Measurements from ENCODE around the gene SH3BGR.

Gene SH3BGR

GRCh38 chr21:39510240-39510639 lies 58.5 kb downstream of the SH3BGR start:
- in situ Hi-C loops (cut with MboI; ENCODE audit: low sequenced_read_pairs), result loop anchor here (25.0 kb wide), 1 partner anchor 202 kb away; no protein-coding TSS in a partner anchor

GRCh38 chr21:39511102-39511501 lies 59.3 kb downstream of the SH3BGR start:
- in situ Hi-C loops (cut with MboI; ENCODE audit: low sequenced_read_pairs), result loop anchor here (25.0 kb wide), 1 partner anchor 201 kb away; no protein-coding TSS in a partner anchor

- in situ Hi-C loops (cut with MboI; ENCODE audit: low sequenced_read_pairs), result loop anchor here (25.0 kb wide), 1 partner anchor 199 kb away; no protein-coding TSS in a partner anchor
Observed at GRCh38 chr21:39513735-39514134, 62.0 kb downstream of the SH3BGR start.

- in situ Hi-C loops (cut with MboI; ENCODE audit: low sequenced_read_pairs), result loop anchor here (25.0 kb wide), 1 partner anchor 196 kb away; no protein-coding TSS in a partner anchor
Observed at GRCh38 chr21:39515684-39516472, 64.1 kb downstream of the SH3BGR start.

GRCh38 chr21:39518055-39518846 lies 66.5 kb downstream of the SH3BGR start:
- in situ Hi-C loops (cut with MboI; ENCODE audit: low sequenced_read_pairs), result loop anchor here (25.0 kb wide), 1 partner anchor 194 kb away; no protein-coding TSS in a partner anchor

- in situ Hi-C loops (cut with MboI; ENCODE audit: low sequenced_read_pairs), result loop anchor here (25.0 kb wide), 1 partner anchor 193 kb away; no protein-coding TSS in a partner anchor
Observed at GRCh38 chr21:39518847-39519210, 67.1 kb downstream of the SH3BGR start.

- in situ Hi-C loops (cut with MboI; ENCODE audit: low sequenced_read_pairs), result loop anchor here (25.0 kb wide), 1 partner anchor 192 kb away; no protein-coding TSS in a partner anchor
Observed at GRCh38 chr21:39519835-39520234, 68.1 kb downstream of the SH3BGR start.

GRCh38 chr21:39523399-39523798 lies 71.6 kb downstream of the SH3BGR start:
- in situ Hi-C loops (cut with MboI; ENCODE audit: low sequenced_read_pairs), result loop anchor here (25.0 kb wide), 1 partner anchor 189 kb away; no protein-coding TSS in a partner anchor

GRCh38 chr21:39523915-39524314 lies 72.1 kb downstream of the SH3BGR start:
- in situ Hi-C loops (cut with MboI; ENCODE audit: low sequenced_read_pairs), result loop anchor here (25.0 kb wide), 1 partner anchor 188 kb away; no protein-coding TSS in a partner anchor

GRCh38 chr21:39525129-39525528 lies 73.4 kb downstream of the SH3BGR start:
- in situ Hi-C loops (cut with MboI; ENCODE audit: low sequenced_read_pairs), result no loop called here

GRCh38 chr21:39525601-39526000 lies 73.8 kb downstream of the SH3BGR start:
- in situ Hi-C loops (cut with MboI; ENCODE audit: low sequenced_read_pairs), result no loop called here

- in situ Hi-C loops (cut with MboI; ENCODE audit: low sequenced_read_pairs), result no loop called here
Observed at GRCh38 chr21:39527067-39527595, 75.4 kb downstream of the SH3BGR start.

- in situ Hi-C loops (cut with MboI; ENCODE audit: low sequenced_read_pairs), result no loop called here
Observed at GRCh38 chr21:39527664-39528381, 76.1 kb downstream of the SH3BGR start.

GRCh38 chr21:39529026-39529425 lies 77.3 kb downstream of the SH3BGR start:
- in situ Hi-C loops (cut with MboI; ENCODE audit: low sequenced_read_pairs), result no loop called here

- in situ Hi-C loops (cut with MboI; ENCODE audit: low sequenced_read_pairs), result no loop called here
Observed at GRCh38 chr21:39531064-39531463, 79.3 kb downstream of the SH3BGR start.

- in situ Hi-C loops (cut with MboI; ENCODE audit: low sequenced_read_pairs), result no loop called here
Observed at GRCh38 chr21:39531840-39532239, 80.1 kb downstream of the SH3BGR start.

- in situ Hi-C loops (cut with MboI; ENCODE audit: low sequenced_read_pairs), result no loop called here
Observed at GRCh38 chr21:39533545-39534380, 82.0 kb downstream of the SH3BGR start.

- in situ Hi-C loops (cut with MboI; ENCODE audit: low sequenced_read_pairs), result no loop called here
Observed at GRCh38 chr21:39535646-39536437, 84.1 kb downstream of the SH3BGR start.

- in situ Hi-C loops (cut with MboI; ENCODE audit: low sequenced_read_pairs), result no loop called here
Observed at GRCh38 chr21:39536835-39537234, 85.1 kb downstream of the SH3BGR start.

Measured in HL-60/S4 (cell line).